ENCODE results near the gene PLXNA4.

DNA sequence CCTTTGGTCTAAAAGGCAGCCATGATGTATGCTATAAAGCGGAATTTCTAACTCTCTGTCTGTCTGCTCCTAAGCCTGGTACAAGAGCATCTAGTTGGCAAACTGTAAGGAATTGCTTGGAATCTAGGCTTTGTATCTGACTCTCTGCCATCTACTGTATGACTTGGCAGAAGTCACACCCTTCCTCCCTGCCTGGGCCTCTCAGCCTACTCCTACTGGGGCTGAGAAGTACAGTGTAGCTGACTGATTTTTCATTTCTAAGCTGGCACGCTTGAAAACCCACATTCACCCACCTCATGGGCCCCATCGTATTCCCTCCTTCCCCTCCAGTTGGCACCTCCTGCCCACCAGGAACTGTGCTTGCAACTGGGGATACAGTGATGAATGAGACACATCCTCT lies 435.2 kb downstream of the PLXNA4 start:
- TF ChIP-seq CTCF (IDR thresholded peaks at IDR 0.05) (no peak), POLR2A (IDR thresholded peaks at IDR 0.05) (no peak), POLR2AphosphoS5 (IDR thresholded peaks at IDR 0.05) (no peak), EP300 (IDR thresholded peaks at IDR 0.05) (no peak)

Measured in stomach (tissue), 4 donors.